Heart right ventricle (tissue), 16 donors: ENCODE measurements around the gene PRPF8. TPM values are rescaled to one million over a fixed set of nuclear protein-coding genes. Genes with fewer than 3 reads are reported as not detected.
"Not testable (repeated sequence)": the region's sequence is repeated elsewhere in the genome, so short reads cannot be mapped to it uniquely, and the experiment has no call there.

Source experiments
- ATAC-seq, 8 donors: fragments of 200-7000 bp; cut with Tn5 transposase; one replicate each; pipeline ENCODE4 v1.9.1; 2020; ENCODE audit warnings: mild to moderate bottlenecking in 8 of 8, moderate library complexity in 8 of 8, moderate number of reproducible peaks in 1 of 8
- DNase-seq, 2 donors: peaks; one replicate each; pipeline ENCODE4 v3.0.0-alpha.2; 2020
- H3K27ac ChIP-seq, 10 donors: fragments of 200-600 bp; sonication (generic) in 2 of 10; one replicate each; pipeline versions ENCODE4 v1.5.0 to v1.8.0; 2020 to 2022; ENCODE audit warnings: mild to moderate bottlenecking in 3 of 10
- H3K27me3 ChIP-seq, 7 donors: fragments of 200-600 bp; one replicate each; pipeline ENCODE4 v1.8.0; 2021 to 2022; ENCODE audit warnings: mild to moderate bottlenecking in 2 of 7
- H3K36me3 ChIP-seq, 9 donors: fragments of 200-600 bp; sonication (generic) in 1 of 9; one replicate each; pipeline versions ENCODE4 v1.5.0 to v1.8.0; 2020 to 2022; ENCODE audit warnings: mild to moderate bottlenecking in 2 of 9
- H3K4me1 ChIP-seq, 9 donors: fragments of 200-600 bp; sonication (generic) in 1 of 9; one replicate each; pipeline versions ENCODE4 v1.5.0 to v1.8.0; 2020 to 2022; ENCODE audit warnings: mild to moderate bottlenecking in 4 of 9
- H3K4me3 ChIP-seq, 10 donors: fragments of 200-600 bp; sonication (generic) in 2 of 10; one replicate each; pipeline versions ENCODE4 v1.5.0 to v1.8.0; 2020 to 2022; ENCODE audit warnings: mild to moderate bottlenecking in 7 of 10, moderate library complexity in 2 of 10
- H3K9me3 ChIP-seq, 11 donors: fragments of 200-600 bp in 10 of 11; sonication (generic) in 2 of 11; one replicate each; pipeline versions ENCODE4 v1.5.0 to v1.8.0; 2013 to 2022; ENCODE audit warnings: mild to moderate bottlenecking in 2 of 11, control low read depth in 1 of 11, moderate library complexity in 1 of 11
- CTCF ChIP-seq, 9 donors: fragments of 200-600 bp; sonication (generic) in 2 of 9; IDR thresholded peaks; one replicate each; pipeline versions ENCODE4 v1.5.0 to v1.8.0; 2021 to 2022; ENCODE audit warnings: antibody characterized with exemption in 9 of 9, mild to moderate bottlenecking in 5 of 9, moderate library complexity in 1 of 9
- WGBS, 2 donors: extraction: QIAGEN DNeasy Blood & Tissue Kit; methylation state at CpG; one replicate each; pipeline ENCODE4 v1.1.7; 2013; ENCODE audit warnings: inconsistent platforms in 1 of 2; 5-methylcytosine and 5-hydroxymethylcytosine counted together
- intact Hi-C, 10 donors: fragments of 100-400 bp; cut with DNase I; formaldehyde crosslinking; loops; one replicate each; pipeline versions ENCODE4 v1.11.1 to v1.14.2; 2022
- polyA plus RNA-seq, 2 donors: library from polyadenylated mRNA; stranded (reverse); fragments of 200-250 nt; gene quantifications; one replicate each; pipeline ENCODE4 v1.2.3, GENCODE V29; 2013
- total RNA-seq, 10 donors: library from RNA; stranded (reverse); fragmentation: NEBNext Ultra II Directional in 3 of 10; extraction: Animal tissue kit (Norgen Biotek cat#: 25700) in 3 of 10; gene quantifications; one replicate each; pipeline versions ENCODE4 v1.2.1 to v1.2.4, GENCODE V29; 2021 to 2023
- donor health status: Arrhythmogenic right ventricular cardiomyopathy.
- donor health status: ischemic (EF 13 %, LVEDD 7.1; RV severe dilation, severe dysfunction).
- donor health status: healthy with polysubstance abuse.
- donor health status: DM: no; HTN: yes; CAD: no.
- donor health status: DM: no; HTN: no; CAD: no.
- donor health status: ischemic (EF 25% LVEDD 6.9; RV normal size, moderate dysfunction).
- donor health status: ischemic (EF 25% LVEDD 5.7; RV mildly dilated, moderate dysfunction).
- donor health status: healthy.
- donor health status: DM: yes; HTN: yes; CAD: no.
- donor health status: Ischemic cardiomyopathy.
- donor health status: ischemic (EF 35%, LVEDD 5.7; RV mildly dilated, moderate dysfunction).
- donor health status: nonischemic (EF 11% LVEDD 7.7; RV severe dilation, severe dysfunction).
- donor health status: DM: yes; HTN: yes; CAD: no.
- donor health status: PGD.
- donor health status: ischemic (EF 29% LVEDD 5.4; RV normal size, mild dysfunction).
- donor health status: nonischemic (EF 23%, LVEDD 6.1; RV moderate dilation, normal function).

Gene PRPF8
- total and polyA plus RNA-seq, 12 donors = 79.1 to 205 (median 173) TPM

- H3K36me3 ChIP-seq = peaks cover 0 to 49% (median 2%) of the 10 kb centered on the region in 9 donors
- no peak for DNase-seq
- intact Hi-C loops = loop anchor here in 7 of 10 donors (2.0 to 10.0 kb wide), 7 partner anchors 56 to 319 kb away; partner anchors contain the start of genes OVCA2 (in 2 of the 7), DPH1 (in 1 of the 7) and RTN4RL1 (in 1 of the 7)
- peak overlapping the region in 8 of 10 donors; percentile 66 to 81 (median 72) for H3K4me3 ChIP-seq
- no peak for TF ChIP-seq CTCF (IDR thresholded peaks at IDR 0.05)
- H3K27me3 ChIP-seq = no peaks in the 10 kb centered on the region
- 94 to 96% methylated on average over 54 of the region's 54 CpGs for WGBS, 2 donors
- no peaks in the 10 kb centered on the region for H3K9me3 ChIP-seq
- H3K4me1 ChIP-seq = peaks cover 9 to 82% (median 38%) of the 10 kb centered on the region in 9 donors
- ATAC-seq = no peak
- H3K27ac ChIP-seq = peak overlapping the region in 4 of 10 donors; percentile 80 to 97 (median 86)
Observed at GRCh38 chr17:1725642-1726511, 41.2 kb upstream of the PRPF8 start.

- DNase-seq (no peak), ATAC-seq (peak; percentile 4 to 64 (median 30))
- H3K9me3 ChIP-seq = no peaks in the 10 kb centered on the region
- WGBS, 2 donors = 17 to 25% methylated on average over 45 to 51 of the region's 51 CpGs
- no peaks in the 10 kb centered on the region for H3K27me3 ChIP-seq
- H3K27ac ChIP-seq = peak overlapping the region; percentile 76 to 97 (median 86)
- TF ChIP-seq CTCF (IDR thresholded peaks at IDR 0.05) = peak in 2 of 9 donors; percentile 2 to 26
- peaks cover 0 to 41% (median 2%) of the 10 kb centered on the region in 9 donors for H3K36me3 ChIP-seq
- H3K4me3 ChIP-seq = peak overlapping the region; percentile 66 to 81 (median 72)
- peaks cover 11 to 81% (median 31%) of the 10 kb centered on the region in 9 donors for H3K4me1 ChIP-seq
- intact Hi-C loops = loop anchor here in 8 of 10 donors (2.0 to 10.0 kb wide), 7 partner anchors 57 to 320 kb away; partner anchors contain the start of genes OVCA2 (in 2 of the 8), DPH1 (in 1 of the 8) and RTN4RL1 (in 1 of the 8)
Observed at GRCh38 chr17:1724869-1725641, 40.4 kb upstream of the PRPF8 start.

GRCh38 chr17:1724351-1724868 lies 39.7 kb upstream of the PRPF8 start, which contains the start of gene WDR81:
TSS of gene WDR81 (plus strand) at chr17:1724704. CDS start at chr17:1724960, 256 bp downstream.
- peaks cover 0 to 36% (median 2%) of the 10 kb centered on the region in 9 donors for H3K36me3 ChIP-seq
- no peak for TF ChIP-seq CTCF (IDR thresholded peaks at IDR 0.05)
- H3K27ac ChIP-seq = peak within 1 kb of the TSS; percentile 76 to 97 (median 86)
- H3K9me3 ChIP-seq = no peaks in the 10 kb centered on the region
- intact Hi-C loops = loop anchor here in 8 of 10 donors (2.0 to 10.0 kb wide), 7 partner anchors 58 to 320 kb away; partner anchors contain the start of genes OVCA2 (in 2 of the 8), DPH1 (in 1 of the 8) and RTN4RL1 (in 1 of the 8)
- WGBS, 2 donors = 0% methylated on average over 39 to 57 of the region's 57 CpGs
- peak; percentile 93 for DNase-seq
- ATAC-seq = peak; percentile 73 to 92 (median 89)
- H3K27me3 ChIP-seq = no peaks in the 10 kb centered on the region
- peaks cover 11 to 75% (median 27%) of the 10 kb centered on the region in 9 donors for H3K4me1 ChIP-seq
- H3K4me3 ChIP-seq = peak within 1 kb of the TSS; percentile 66 to 81 (median 72)

- not testable (repeated sequence) for H3K4me3 ChIP-seq, H3K9me3 ChIP-seq, ATAC-seq, DNase-seq, H3K27me3 ChIP-seq
- H3K27ac ChIP-seq = peak overlapping the region in 9 of 10 donors; percentile 2 to 97 (median 89)
- intact Hi-C loops = loop anchor here in 6 of 10 donors (2.0 to 10.0 kb wide), 6 partner anchors 60 to 323 kb away; partner anchors contain the start of genes OVCA2 (in 2 of the 6), DPH1 (in 1 of the 6) and RTN4RL1 (in 1 of the 6)
- 97 to 98% methylated on average over 8 of the region's 8 CpGs for WGBS, 2 donors
- peaks cover 0 to 13% (median 0%) of the 10 kb centered on the region in 9 donors for H3K36me3 ChIP-seq
- peaks cover 18 to 75% (median 43%) of the 10 kb centered on the region in 9 donors for H3K4me1 ChIP-seq
Observed at GRCh38 chr17:1722022-1722421, 37.4 kb upstream of the PRPF8 start.
